ENCODE measurements around the gene ANKFY1.

GRCh38 chr17:4248504-4249277 lies 15.1 kb downstream of the ANKFY1 start:
- no peak for TF ChIP-seq EZH2 (IDR thresholded peaks at IDR 0.05; ENCODE audit: borderline replicate concordance, low read depth, low read length, severe bottlenecking)
- no peak for TF ChIP-seq CTCF (IDR thresholded peaks at IDR 0.05; ENCODE audit: borderline replicate concordance, extremely low read depth, low read length, poor library complexity, severe bottlenecking)
